ENCODE results near the gene APEH. TPM values are rescaled to one million over a fixed set of nuclear protein-coding genes. Genes with fewer than 3 reads are reported as not detected.
A peak's percentile ranks its signal among the peaks of the same experiment; 100 is the strongest.

APEH gene
- total RNA-seq, 2 donors from 2014 or later = 58.7 to 67.7 TPM

- Histone ChIP-seq H3K9me3 (no peaks in the 10 kb centered on the region), H3K36me3 (replicated peaks in 1 of 2; ENCODE audit: insufficient read depth in 1 of 2, low read depth in 2 of 2) (no peaks in the 10 kb centered on the region), H3K27me3 (no peaks in the 10 kb centered on the region), H3K27ac (no peak overlapping the region), H3K4me1 (peaks cover 16% of the 10 kb centered on the region), H3K4me3 (no peak overlapping the region)
- TF ChIP-seq CTCF (IDR thresholded peaks at IDR 0.05) (no peak), POLR2A (IDR thresholded peaks at IDR 0.05) (no peak)
- ATAC-seq (no peak), DNase-seq (peak in 1 of 4 donors; percentile 11)
- WGBS, 2 donors = 60 to 79% methylated on average over 7 to 11 of the region's 13 CpGs
- intact Hi-C loops (cut with DNase I) = no loop called here
Measured at GRCh38 chr3:49714728-49715550, 40.8 kb downstream of the APEH start.

GRCh38 chr3:49715611-49716121, 41.5 kb downstream of the APEH start:
- Histone ChIP-seq H3K27ac (no peak overlapping the region), H3K4me1 (peaks cover 23% of the 10 kb centered on the region), H3K36me3 (replicated peaks in 1 of 2; ENCODE audit: insufficient read depth in 1 of 2, low read depth in 2 of 2) (no peaks in the 10 kb centered on the region), H3K9me3 (no peaks in the 10 kb centered on the region), H3K4me3 (no peak overlapping the region), H3K27me3 (no peaks in the 10 kb centered on the region)
- ATAC-seq (no peak), DNase-seq (peak in 1 of 4 donors; percentile 20)
- TF ChIP-seq POLR2A (IDR thresholded peaks at IDR 0.05) (no peak), CTCF (IDR thresholded peaks at IDR 0.05) (no peak)
- intact Hi-C loops (cut with DNase I) = no loop called here
- 87 to 100% methylated on average over 2 to 13 of the region's 13 CpGs for WGBS, 2 donors

GRCh38 chr3:49716169-49716568, 42.0 kb downstream of the APEH start:
- H3K9me3 ChIP-seq = no peaks in the 10 kb centered on the region
- TF ChIP-seq CTCF (IDR thresholded peaks at IDR 0.05) (no peak), POLR2A (IDR thresholded peaks at IDR 0.05) (no peak)
- ATAC-seq (no peak), DNase-seq (peak in 1 of 4 donors; percentile 10)
- intact Hi-C loops (cut with DNase I) = no loop called here
- H3K36me3 ChIP-seq (replicated peaks in 1 of 2; ENCODE audit: insufficient read depth in 1 of 2, low read depth in 2 of 2) = peaks cover 0 to 4% of the 10 kb centered on the region in 2 donors
- WGBS, 2 donors = 93 to 96% methylated on average over 3 to 7 of the region's 7 CpGs
- no peak overlapping the region for H3K27ac ChIP-seq
- peaks cover 28% of the 10 kb centered on the region for H3K4me1 ChIP-seq
- H3K4me3 ChIP-seq = no peak overlapping the region
- no peaks in the 10 kb centered on the region for H3K27me3 ChIP-seq

- TF ChIP-seq CTCF (IDR thresholded peaks at IDR 0.05) (no peak), POLR2A (IDR thresholded peaks at IDR 0.05) (no peak)
- H3K27ac ChIP-seq = no peak overlapping the region
- no peaks in the 10 kb centered on the region for H3K9me3 ChIP-seq
- DNase-seq (peak in 1 of 4 donors; percentile 13), ATAC-seq (no peak)
- intact Hi-C loops (cut with DNase I) = no loop called here
- H3K4me3 ChIP-seq = no peak overlapping the region
- H3K4me1 ChIP-seq = peaks cover 34% of the 10 kb centered on the region
- WGBS, 2 donors = 95 to 100% methylated on average over 5 to 14 of the region's 16 CpGs
- no peaks in the 10 kb centered on the region for H3K27me3 ChIP-seq
- H3K36me3 ChIP-seq (replicated peaks in 1 of 2; ENCODE audit: insufficient read depth in 1 of 2, low read depth in 2 of 2) = peaks cover 0 to 4% of the 10 kb centered on the region in 2 donors
Measured at GRCh38 chr3:49716691-49717210, 42.6 kb downstream of the APEH start.

Measured in body of pancreas (tissue), 4 donors.